ENCODE measurements around the gene DSTYK. TPM values are rescaled to one million over a fixed set of nuclear protein-coding genes. Genes with fewer than 3 reads are reported as not detected.

Gene DSTYK
- total RNA-seq, 2 experiments from 2014 or later: 13.9 to 15.3 TPM

DNA sequence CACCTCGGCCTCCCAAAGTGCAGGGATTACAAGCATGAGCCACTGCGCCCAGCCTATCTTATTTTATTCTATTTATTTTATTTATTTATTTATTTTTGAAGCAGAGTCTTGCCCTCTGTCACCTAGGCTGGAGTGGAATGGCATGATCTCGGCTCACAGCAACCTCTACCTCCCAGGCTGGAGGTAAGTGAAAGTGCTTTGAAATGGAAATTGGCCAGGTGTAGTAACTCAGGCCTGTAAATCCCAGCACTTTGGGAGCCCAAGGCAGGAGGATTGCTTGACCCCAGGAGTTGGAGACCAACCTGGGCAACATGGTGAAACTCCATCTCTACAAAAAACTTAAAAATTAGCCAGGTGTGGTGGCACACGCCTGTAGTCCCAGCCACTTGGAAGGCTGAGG, 5.1 kb upstream of the DSTYK start:
- DNase-seq (no peak), ATAC-seq (ENCODE audit: poor library complexity) (no peak)
- no peaks in the 10 kb centered on the region for H3K9me3 ChIP-seq (ENCODE audit: control insufficient read depth in 1 of 2, insufficient read depth in 1 of 2, low read length in 2 of 2)
- Mint-ChIP-seq H3K27ac (no peak overlapping the region), H3K4me1 (ENCODE audit: low read depth) (peaks cover 24% of the 10 kb centered on the region), H3K9me3 (no peaks in the 10 kb centered on the region), H3K36me3 (ENCODE audit: low read depth) (peaks cover 5% of the 10 kb centered on the region), H3K4me3 (no peak overlapping the region), H3K27me3 (peaks cover 14% of the 10 kb centered on the region)
- TF ChIP-seq, protein P1, sequence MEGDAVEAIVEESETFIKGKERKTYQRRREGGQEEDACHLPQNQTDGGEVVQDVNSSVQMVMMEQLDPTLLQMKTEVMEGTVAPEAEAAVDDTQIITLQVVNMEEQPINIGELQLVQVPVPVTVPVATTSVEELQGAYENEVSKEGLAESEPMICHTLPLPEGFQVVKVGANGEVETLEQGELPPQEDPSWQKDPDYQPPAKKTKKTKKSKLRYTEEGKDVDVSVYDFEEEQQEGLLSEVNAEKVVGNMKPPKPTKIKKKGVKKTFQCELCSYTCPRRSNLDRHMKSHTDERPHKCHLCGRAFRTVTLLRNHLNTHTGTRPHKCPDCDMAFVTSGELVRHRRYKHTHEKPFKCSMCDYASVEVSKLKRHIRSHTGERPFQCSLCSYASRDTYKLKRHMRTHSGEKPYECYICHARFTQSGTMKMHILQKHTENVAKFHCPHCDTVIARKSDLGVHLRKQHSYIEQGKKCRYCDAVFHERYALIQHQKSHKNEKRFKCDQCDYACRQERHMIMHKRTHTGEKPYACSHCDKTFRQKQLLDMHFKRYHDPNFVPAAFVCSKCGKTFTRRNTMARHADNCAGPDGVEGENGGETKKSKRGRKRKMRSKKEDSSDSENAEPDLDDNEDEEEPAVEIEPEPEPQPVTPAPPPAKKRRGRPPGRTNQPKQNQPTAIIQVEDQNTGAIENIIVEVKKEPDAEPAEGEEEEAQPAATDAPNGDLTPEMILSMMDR (IDR thresholded peaks at IDR 0.05): no peak
- CTCF ChIA-PET: interaction anchor here (1.2 kb wide), 1 partner anchor 56 kb away, joined by 3 read pairs; no protein-coding TSS in a partner anchor
- no peaks in the 10 kb centered on the region for H3K27me3 ChIP-seq (ENCODE audit: control insufficient read depth in 1 of 2, insufficient read depth in 2 of 2, low read length in 2 of 2)
- POLR2A ChIA-PET: no interaction called here
- H3K4me3 ChIP-seq (ENCODE audit: low read length): no peak overlapping the region
- no peak overlapping the region for H3K27ac ChIP-seq (ENCODE audit: low read depth in 1 of 2, low read length in 2 of 2)
- H3K4me1 ChIP-seq (ENCODE audit: insufficient read depth, low read length): peaks cover 7% of the 10 kb centered on the region
- H3K36me3 ChIP-seq (ENCODE audit: insufficient read depth, low read length): no peaks in the 10 kb centered on the region
- intact Hi-C loops (cut with DNase I, micrococcal nuclease): loop anchor here in 1 of 2 experiments (10.0 kb wide), 1 partner anchor 418 kb away; the partner anchor contains the start of gene ELK4

DNA sequence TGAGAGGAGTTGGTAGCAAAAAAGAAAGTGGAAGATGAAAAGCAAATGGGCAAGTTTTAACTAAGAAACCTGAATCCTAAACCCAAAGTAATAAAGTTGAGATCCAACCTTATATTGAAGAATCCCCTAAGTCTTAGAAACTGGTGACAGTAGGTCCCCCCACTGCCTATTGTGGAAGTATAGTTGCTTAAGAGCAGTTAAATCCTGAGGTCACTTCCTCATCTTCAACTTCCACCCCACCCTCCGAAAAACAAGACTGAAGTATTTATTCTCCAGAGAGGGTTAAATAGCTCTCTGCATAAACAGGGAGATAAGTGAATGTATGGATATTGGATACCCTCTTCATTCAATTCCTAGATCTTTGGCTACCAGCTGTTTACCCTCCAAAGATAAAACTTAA, 3.3 kb upstream of the DSTYK start:
- H3K27ac Mint-ChIP-seq: no peak overlapping the region
- H3K4me3 Mint-ChIP-seq: no peak overlapping the region

DNA sequence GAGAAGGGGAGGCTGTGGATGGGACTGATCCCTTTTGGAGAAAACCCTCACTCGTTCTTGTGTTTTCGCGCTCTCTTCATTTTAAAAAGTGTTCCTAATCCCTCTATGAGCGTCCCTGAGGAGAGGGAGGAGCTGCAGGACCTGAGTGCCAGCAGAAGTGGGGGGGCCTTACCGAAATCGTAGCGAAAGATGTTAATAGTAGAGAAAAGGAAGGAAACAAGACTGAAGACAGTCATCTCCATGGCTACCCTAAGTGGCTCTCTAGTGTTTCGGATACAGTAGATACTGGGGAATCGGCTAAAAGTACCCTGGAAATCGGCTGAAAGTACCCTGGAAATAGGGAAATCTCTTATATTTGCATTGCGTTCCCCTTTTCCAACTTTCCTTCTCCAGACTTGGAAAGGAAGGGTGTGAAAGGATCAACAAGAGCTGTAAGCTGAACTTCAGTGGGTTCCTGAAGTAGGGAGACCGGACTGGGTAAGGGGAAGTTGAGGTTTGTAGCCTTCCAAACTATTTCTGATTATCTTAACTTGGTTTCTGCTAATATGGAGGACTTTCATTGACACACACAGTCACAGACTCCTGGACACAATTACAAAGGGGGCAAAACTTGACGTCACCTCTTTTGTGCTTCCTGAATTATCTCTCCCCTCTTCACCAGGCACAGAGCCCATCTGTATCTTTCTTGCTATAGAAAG, 486 bp upstream of the DSTYK start:
- peak overlapping the region; percentile 67 to 80 for H3K27ac ChIP-seq (ENCODE audit: low read depth in 1 of 2, low read length in 2 of 2)
- no peaks in the 10 kb centered on the region for H3K9me3 Mint-ChIP-seq
- H3K36me3 Mint-ChIP-seq (ENCODE audit: low read depth): peaks cover 15% of the 10 kb centered on the region
- ATAC-seq (ENCODE audit: poor library complexity) (peak; percentile 54), DNase-seq (no peak)
- H3K27ac Mint-ChIP-seq: peak overlapping the region; percentile 98
- ChIA-PET CTCF (interaction anchor here (1.1 kb wide), 1 partner anchor 274 kb away, joined by 3 read pairs; no protein-coding TSS in a partner anchor), POLR2A (interaction anchor here (0.6 to 5.2 kb wide), 6 partner anchors 8 to 103 kb away, joined by 3 to 50 read pairs (median 4); partner anchors contain the start of gene TMCC2)
- H3K9me3 ChIP-seq (ENCODE audit: control insufficient read depth in 1 of 2, insufficient read depth in 1 of 2, low read length in 2 of 2): no peaks in the 10 kb centered on the region
- H3K4me3 Mint-ChIP-seq: peak overlapping the region; percentile 98
- peaks cover 19% of the 10 kb centered on the region for H3K4me1 ChIP-seq (ENCODE audit: insufficient read depth, low read length)
- H3K4me3 ChIP-seq (ENCODE audit: low read length): peak overlapping the region; percentile 99
- peaks cover 5% of the 10 kb centered on the region for H3K27me3 Mint-ChIP-seq
- intact Hi-C loops (cut with DNase I, micrococcal nuclease): loop anchor here (1.0 to 10.0 kb wide), 7 partner anchors 16 to 1350 kb away; partner anchors contain the start of genes ELK4 (in 1 of the 2), NUAK2 (in 1 of the 2) and SNRPE (in 1 of the 2)
- H3K4me1 Mint-ChIP-seq (ENCODE audit: low read depth): peaks cover 53% of the 10 kb centered on the region
- TF ChIP-seq, protein P1 (IDR thresholded peaks at IDR 0.05): no peak
- H3K36me3 ChIP-seq (ENCODE audit: insufficient read depth, low read length): no peaks in the 10 kb centered on the region
- H3K27me3 ChIP-seq (ENCODE audit: control insufficient read depth in 1 of 2, insufficient read depth in 2 of 2, low read length in 2 of 2): no peaks in the 10 kb centered on the region

More for the DNA sequence above, 3.3 kb upstream of the DSTYK start:
- H3K4me1 ChIP-seq (ENCODE audit: insufficient read depth, low read length): peaks cover 17% of the 10 kb centered on the region
- ChIA-PET CTCF (interaction anchor here (1.8 kb wide), 1 partner anchor 59 kb away, joined by 5 read pairs; no protein-coding TSS in a partner anchor), POLR2A (interaction anchor here (1.5 kb wide), 1 partner anchor 13 kb away, joined by 6 read pairs; the partner anchor contains the start of gene TMCC2)
- peak in 1 of 14 experiments; percentile 21 for DNase-seq
- no peaks in the 10 kb centered on the region for H3K9me3 Mint-ChIP-seq
- H3K27me3 ChIP-seq (ENCODE audit: control insufficient read depth in 1 of 2, insufficient read depth in 2 of 2, low read length in 2 of 2): no peaks in the 10 kb centered on the region
- peaks cover 10% of the 10 kb centered on the region for H3K27me3 Mint-ChIP-seq
- no peak overlapping the region for H3K27ac ChIP-seq (ENCODE audit: low read depth in 1 of 2, low read length in 2 of 2)
- H3K9me3 ChIP-seq (ENCODE audit: control insufficient read depth in 1 of 2, insufficient read depth in 1 of 2, low read length in 2 of 2): no peaks in the 10 kb centered on the region
- no peaks in the 10 kb centered on the region for H3K36me3 ChIP-seq (ENCODE audit: insufficient read depth, low read length)
- TF ChIP-seq, protein P1 (IDR thresholded peaks at IDR 0.05): no peak
- no peak for ATAC-seq (ENCODE audit: poor library complexity)
- H3K36me3 Mint-ChIP-seq (ENCODE audit: low read depth): peaks cover 15% of the 10 kb centered on the region
- no peak overlapping the region for H3K4me3 ChIP-seq (ENCODE audit: low read length)
- peaks cover 37% of the 10 kb centered on the region for H3K4me1 Mint-ChIP-seq (ENCODE audit: low read depth)
- intact Hi-C loops (cut with DNase I, micrococcal nuclease): loop anchor here in 1 of 2 experiments (5.0 to 10.0 kb wide), 3 partner anchors 108 to 1352 kb away; partner anchors contain the start of genes ELK4, NUAK2 and SNRPE

Measured in CD4-positive, alpha-beta T cell (primary cell).